ENCODE data around the gene DCLK3.

DCLK3 gene

DNA sequence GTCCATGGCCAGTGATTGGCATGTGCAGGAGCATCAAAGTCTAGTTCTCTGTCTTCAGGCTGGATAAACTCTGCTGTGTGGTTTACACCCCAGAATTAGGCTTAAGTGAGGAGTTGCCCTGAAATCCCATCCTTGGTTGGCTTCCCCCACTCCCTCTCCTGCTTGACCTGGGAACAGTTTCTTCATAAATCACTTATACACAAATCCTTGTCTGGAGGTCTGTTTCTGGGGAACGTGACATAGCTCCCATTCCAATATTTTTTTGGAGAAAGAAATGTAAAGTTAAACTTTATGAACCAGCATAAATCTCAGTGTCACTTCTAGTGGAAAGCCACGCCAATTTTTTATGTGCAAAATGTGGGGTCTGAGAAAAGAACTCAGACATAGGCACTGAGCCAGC lies 98.2 kb downstream of the DCLK3 start:
- no peak for DNase-seq

DNA sequence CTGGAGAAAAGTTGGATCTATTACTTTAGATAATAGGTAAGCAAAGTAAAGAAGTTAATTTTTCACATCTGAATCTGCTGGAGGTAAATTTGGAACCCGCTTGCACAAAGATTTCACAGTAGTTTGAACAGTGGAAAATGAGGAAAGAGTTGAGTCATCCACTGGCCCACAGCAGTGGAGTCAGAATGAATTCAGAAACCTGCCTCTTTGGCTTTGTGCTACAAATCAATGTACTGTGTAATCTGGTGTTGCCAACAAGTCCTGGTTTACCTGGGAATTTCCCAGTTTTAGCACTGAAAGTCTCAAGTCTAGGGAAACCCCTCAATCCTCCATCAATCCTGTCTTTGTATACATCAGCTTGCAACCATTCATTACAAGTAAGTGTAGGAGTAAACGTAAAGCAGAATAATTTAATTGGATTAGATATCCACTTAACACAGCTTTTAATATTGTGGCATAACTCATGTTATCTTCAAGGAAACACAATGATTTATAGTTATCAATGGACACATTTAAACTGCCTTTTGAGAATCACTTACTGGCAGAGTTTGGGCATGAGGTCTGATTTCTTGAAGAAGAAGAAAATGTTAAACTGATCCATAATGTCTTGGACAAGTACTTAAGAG lies 100.6 kb downstream of the DCLK3 start:
- no peak for DNase-seq

DNA sequence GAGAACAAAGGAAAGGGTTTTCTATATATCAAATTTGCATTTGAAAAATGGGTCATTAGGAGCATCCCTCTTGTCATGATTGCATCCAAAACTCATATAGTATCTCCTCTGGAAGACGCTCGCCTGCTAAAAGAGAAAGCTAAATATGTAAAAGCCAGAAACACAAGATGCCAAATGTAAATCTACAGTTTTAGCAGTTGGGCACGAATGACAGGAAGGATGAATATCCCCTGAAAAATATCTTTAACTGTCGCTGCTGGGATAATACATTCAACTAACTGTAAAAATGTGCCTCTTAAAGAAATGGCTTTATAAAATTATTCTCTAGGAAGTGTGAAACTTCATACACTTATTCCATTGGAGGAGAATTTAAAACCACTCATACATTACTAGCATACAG lies 101.7 kb downstream of the DCLK3 start:
- no peak for DNase-seq

Measured in NCI-H1092 (cell line).